NAMALWA (cell line): ENCODE results near the gene MAP7D2.
A peak's percentile ranks its signal among the peaks of the same experiment; 100 is the strongest.

ENCODE experiments used
- DNase-seq: peaks from one replicate; pipeline ENCODE4 v3.0.0-alpha.2; 2015; ENCODE audit warnings: low spot score

The MAP7D2 gene

GRCh38 chrX:20038966-20039365 is 77.7 kb downstream of the MAP7D2 start:
- DNase-seq, result no peak

- DNase-seq, result no peak
Observed at GRCh38 chrX:20037186-20037585, 79.5 kb downstream of the MAP7D2 start.

GRCh38 chrX:20032201-20032600 is 84.5 kb downstream of the MAP7D2 start:
- DNase-seq, result no peak

GRCh38 chrX:20029728-20030127 is 87.0 kb downstream of the MAP7D2 start:
- DNase-seq, result no peak

- no peak for DNase-seq
Observed at GRCh38 chrX:20028588-20028987, 88.1 kb downstream of the MAP7D2 start.

GRCh38 chrX:20026278-20026677 is 90.4 kb downstream of the MAP7D2 start:
- no peak for DNase-seq

- DNase-seq, result no peak
Observed at GRCh38 chrX:20019672-20020365, 96.9 kb downstream of the MAP7D2 start.

- DNase-seq, result no peak
Observed at GRCh38 chrX:20016616-20016945, 100.1 kb downstream of the MAP7D2 start.

- no peak for DNase-seq
Observed at GRCh38 chrX:20015945-20016615, 100.6 kb downstream of the MAP7D2 start.

- DNase-seq, result no peak
Observed at GRCh38 chrX:20015422-20015821, 101.3 kb downstream of the MAP7D2 start.

- no peak for DNase-seq
Observed at GRCh38 chrX:20011608-20012007, 105.1 kb downstream of the MAP7D2 start.

GRCh38 chrX:20007962-20008622 is 108.6 kb downstream of the MAP7D2 start:
- no peak for DNase-seq

- DNase-seq, result no peak
Observed at GRCh38 chrX:20005883-20006282, 110.8 kb downstream of the MAP7D2 start.

GRCh38 chrX:20001588-20001987 is 115.1 kb downstream of the MAP7D2 start:
- DNase-seq, result no peak

GRCh38 chrX:19991350-19991718 is 125.4 kb downstream of the MAP7D2 start:
- peak; percentile 13 for DNase-seq

- DNase-seq, result peak; percentile 87
Observed at GRCh38 chrX:19990556-19991349, 126.0 kb downstream of the MAP7D2 start, which contains the start of gene BCLAF3. BCLAF3 (minus strand) TSS chrX:19991061; CDS start chrX:19970264, 20,797 bp downstream.

GRCh38 chrX:19990151-19990555 is 126.6 kb downstream of the MAP7D2 start:
- peak; percentile 14 for DNase-seq

- no peak for DNase-seq
Observed at GRCh38 chrX:19987856-19988255, 128.9 kb downstream of the MAP7D2 start.

GRCh38 chrX:19986531-19986930 is 130.2 kb downstream of the MAP7D2 start:
- no peak for DNase-seq

- no peak for DNase-seq
Observed at GRCh38 chrX:19981947-19982346, 134.8 kb downstream of the MAP7D2 start.

- no peak for DNase-seq
Observed at GRCh38 chrX:19975845-19976244, 140.9 kb downstream of the MAP7D2 start.

- no peak for DNase-seq
Observed at GRCh38 chrX:19972984-19973383, 143.7 kb downstream of the MAP7D2 start.

GRCh38 chrX:19968276-19968675 is 148.4 kb downstream of the MAP7D2 start:
- DNase-seq, result no peak
